ENCODE results near the gene C11orf42.

- TF ChIP-seq POLR2A (IDR thresholded peaks at IDR 0.05) = no peak
- TF ChIP-seq CTCF (IDR thresholded peaks at IDR 0.05) = no peak
Measured at GRCh38 chr11:6237761-6238302, 32.5 kb downstream of the C11orf42 start.
